Right lobe of liver (tissue), 6 donors: ENCODE data around the gene ATG9B. TPM values are rescaled to one million over a fixed set of nuclear protein-coding genes. Genes with fewer than 3 reads are reported as not detected.

ENCODE experiments used
- ATAC-seq, 4 donors: fragments of 200-7000 bp; cut with Tn5 transposase; one replicate each; pipeline ENCODE4 v1.9.1; 2020; ENCODE audit warnings: mild to moderate bottlenecking in 4 of 4, moderate library complexity in 4 of 4
- DNase-seq, 3 donors: peaks; one replicate each; pipeline ENCODE4 v3.0.0-alpha.2; 2020
- H3K27ac ChIP-seq, 3 donors: fragments of 200-600 bp; one replicate each; pipeline ENCODE4 v1.8.0; 2022
- H3K27me3 ChIP-seq, 2 donors: fragments of 200-600 bp; one replicate each; pipeline ENCODE4 v1.8.0; 2022
- H3K36me3 ChIP-seq, 4 donors: fragments of 200-600 bp; sonication (generic) in 1 of 4; one replicate each; pipeline versions ENCODE4 v1.5.1 to v1.8.0; 2017 to 2022; ENCODE audit warnings: control low read depth in 1 of 4
- H3K4me1 ChIP-seq, 4 donors: fragments of 200-600 bp; sonication (generic) in 1 of 4; one replicate each; pipeline versions ENCODE4 v1.5.1 to v1.8.0; 2017 to 2022; ENCODE audit warnings: control low read depth in 1 of 4
- H3K4me3 ChIP-seq, 3 donors: fragments of 200-600 bp; one replicate each; pipeline ENCODE4 v1.8.0; 2022
- H3K9me3 ChIP-seq, 4 donors: fragments of 200-600 bp; sonication (generic) in 1 of 4; one replicate each; pipeline versions ENCODE4 v1.5.1 to v1.8.0; 2017 to 2022; ENCODE audit warnings: control low read depth in 1 of 4
- CTCF ChIP-seq, 4 donors: fragments of 200-600 bp in 3 of 4; fragments of 450-650 bp in 1 of 4; IDR thresholded peaks; one replicate each; pipeline versions ENCODE4 v1.5.1 to v1.8.0; 2016 to 2022; ENCODE audit warnings: antibody characterized with exemption in 4 of 4, mild to moderate bottlenecking in 2 of 4
- POLR2A ChIP-seq: fragments of 450-650 bp; IDR thresholded peaks from one replicate; pipeline ENCODE4 v1.6.1; 2017; ENCODE audit warnings: antibody characterized with exemption, mild to moderate bottlenecking
- WGBS: methylation state at CpG from one replicate; pipeline ENCODE4 v1.1.6; 2018; ENCODE audit warnings: low coverage, low lambda C conversion rate; ENCODE audit not compliant: insufficient coverage; ENCODE audit errors: missing lambda C conversion rate; 5-methylcytosine and 5-hydroxymethylcytosine counted together
- intact Hi-C, 2 donors: fragments of 100-400 bp; cut with DNase I; formaldehyde crosslinking; loops; one replicate each; pipeline versions ENCODE4 v1.11.2 to v1.14.1; 2022
- total RNA-seq, 6 experiments: library from RNA; depleted of rRNA in 2 of 6; stranded (reverse); fragments of >200 nt in 2 of 6; fragmentation: NEBNext Ultra II Directional in 3 of 6; extraction: Animal tissue kit (Norgen Biotek cat#: 25700) in 3 of 6; gene quantifications; one replicate each; pipeline versions ENCODE4 v1.1.0 to v1.2.4, GENCODE V29; 2016 to 2023
- donor health status: DM: no; HTN: yes; CAD: no.
- donor health status: DM: no; HTN: no; CAD: no.
- donor health status: DM: no; HTN: no; CAD: no.
- donor health status: DM: no; HTN: yes; CAD: no.
- donor health status: DM: no; HTN: yes; CAD: no.

ATG9B gene
- total RNA-seq, 6 experiments from 2014 or later: 0.40 TPM; not detected in 5

- no peak for ATAC-seq
- no peaks in the 10 kb centered on the region for H3K9me3 ChIP-seq
- no peak overlapping the region for H3K27ac ChIP-seq
- no peak for TF ChIP-seq CTCF (IDR thresholded peaks at IDR 0.05)
- no peak for TF ChIP-seq POLR2A
- peaks cover 0 to 12% of the 10 kb centered on the region in 2 donors for H3K27me3 ChIP-seq
- 64% methylated on average over 7 of the region's 8 CpGs for WGBS
- H3K4me1 ChIP-seq: peaks cover 0 to 20% (median 2%) of the 10 kb centered on the region in 4 donors
- intact Hi-C loops: no loop called here
- no peak for DNase-seq
- H3K36me3 ChIP-seq: no peaks in the 10 kb centered on the region
- H3K4me3 ChIP-seq: no peak overlapping the region
Measured at GRCh38 chr7:151014950-151015349, 9.3 kb downstream of the ATG9B start.

GRCh38 chr7:151013733-151014497 lies 10.4 kb downstream of the ATG9B start:
- no peak for TF ChIP-seq CTCF (IDR thresholded peaks at IDR 0.05)
- TF ChIP-seq POLR2A: no peak
- H3K4me1 ChIP-seq: peaks cover 0 to 17% (median 2%) of the 10 kb centered on the region in 4 donors
- H3K27ac ChIP-seq: no peak overlapping the region
- H3K4me3 ChIP-seq: peak overlapping the region in 1 of 3 donors; percentile 13
- WGBS: 7% methylated on average over 28 of the region's 55 CpGs
- H3K36me3 ChIP-seq: no peaks in the 10 kb centered on the region
- intact Hi-C loops: no loop called here
- peaks cover 0 to 12% of the 10 kb centered on the region in 2 donors for H3K27me3 ChIP-seq
- ATAC-seq (peak in 3 of 4 donors; percentile 6 to 42 (median 23)), DNase-seq (peak in 2 of 3 donors; percentile 58 to 63)
- no peaks in the 10 kb centered on the region for H3K9me3 ChIP-seq

- TF ChIP-seq CTCF (IDR thresholded peaks at IDR 0.05): no peak
- no peaks in the 10 kb centered on the region for H3K36me3 ChIP-seq
- no peak overlapping the region for H3K4me3 ChIP-seq
- no peak overlapping the region for H3K27ac ChIP-seq
- peaks cover 0 to 16% (median 2%) of the 10 kb centered on the region in 4 donors for H3K4me1 ChIP-seq
- peak in 1 of 4 donors; percentile 5 for ATAC-seq
- no CpG with 5 or more reads among the region's 26 CpGs for WGBS
- H3K9me3 ChIP-seq: no peaks in the 10 kb centered on the region
- intact Hi-C loops: no loop called here
- H3K27me3 ChIP-seq: peaks cover 0 to 7% of the 10 kb centered on the region in 2 donors
- DNase-seq: no peak
Measured at GRCh38 chr7:151013356-151013732, 10.9 kb downstream of the ATG9B start.

GRCh38 chr7:151012911-151013347 lies 11.4 kb downstream of the ATG9B start:
- intact Hi-C loops: no loop called here
- peaks cover 0 to 12% (median 1%) of the 10 kb centered on the region in 4 donors for H3K4me1 ChIP-seq
- no peaks in the 10 kb centered on the region for H3K9me3 ChIP-seq
- H3K36me3 ChIP-seq: no peaks in the 10 kb centered on the region
- ATAC-seq: peak in 2 of 4 donors; percentile 24 to 34
- no peak overlapping the region for H3K4me3 ChIP-seq
- WGBS: 14% methylated on average over 11 of the region's 23 CpGs
- DNase-seq: no peak
- peaks cover 0 to 4% of the 10 kb centered on the region in 2 donors for H3K27me3 ChIP-seq
- TF ChIP-seq POLR2A (no peak), CTCF (IDR thresholded peaks at IDR 0.05) (peak in 3 of 4 donors; percentile 32 to 38 (median 33))
- no peak overlapping the region for H3K27ac ChIP-seq
